Activated naive CD4-positive, alpha-beta T cell treated with anti-CD3 and anti-CD28 coated beads, Interleukin-2, amount 10 ng/mL, durations not matched to agents 7 days and 5 days (primary cell): Measurements from ENCODE around the gene CFAP77.

ENCODE experiments used
- CTCF ChIA-PET: fragments of 350-600 bp; sonication (Branson Sonifier 250); formaldehyde crosslinking; loops from one replicate; lab custom pipeline; 2021; ENCODE audit warnings: antibody characterized with exemption; lab: Charles Lee
- DNase-seq: peaks from one replicate; pipeline ENCODE4 v3.0.0-alpha.2; 2020
- H3K27ac Mint-ChIP-seq: one replicate; pipeline ENCODE4 v1.8.0; 2021; ENCODE audit warnings: mild to moderate bottlenecking, moderate library complexity, mixed read lengths
- H3K27me3 Mint-ChIP-seq: one replicate; pipeline ENCODE4 v1.8.0; 2021; ENCODE audit warnings: mild to moderate bottlenecking, mixed read lengths
- H3K36me3 Mint-ChIP-seq: one replicate; pipeline ENCODE4 v1.8.0; 2021; ENCODE audit warnings: mixed read lengths
- H3K4me1 Mint-ChIP-seq: one replicate; pipeline ENCODE4 v1.8.0; 2021; ENCODE audit warnings: mixed read lengths
- H3K4me3 Mint-ChIP-seq: one replicate; pipeline ENCODE4 v1.8.0; 2021; ENCODE audit warnings: mild to moderate bottlenecking, moderate library complexity, mixed read lengths
- H3K9me3 Mint-ChIP-seq: one replicate; pipeline ENCODE4 v1.8.0; 2021; ENCODE audit warnings: mixed read lengths

Gene CFAP77

DNA sequence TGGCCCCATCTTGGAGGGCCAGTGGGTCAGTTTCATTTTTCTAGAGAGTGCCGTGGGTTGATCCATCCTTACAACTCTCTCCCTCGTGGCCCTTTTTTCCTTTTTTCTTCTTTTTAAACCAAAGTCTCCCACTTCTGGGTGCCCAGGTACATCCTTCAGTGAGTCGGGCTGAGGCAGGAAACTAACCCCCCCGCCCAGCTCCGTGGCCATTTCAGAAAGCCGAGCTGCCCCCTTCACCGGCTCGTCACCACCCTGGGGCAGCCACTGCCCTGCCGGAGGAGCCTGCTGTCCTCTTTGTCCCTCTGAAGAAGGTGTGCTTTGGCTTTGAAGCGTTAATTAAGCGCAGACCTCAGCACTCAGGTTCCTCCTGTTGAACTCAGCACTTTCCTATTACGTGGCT lies 5.2 kb downstream of the CFAP77 start:
- DNase-seq, result no peak
- Mint-ChIP-seq H3K27ac (no peak overlapping the region), H3K4me1 (peaks cover 15% of the 10 kb centered on the region), H3K36me3 (no peaks in the 10 kb centered on the region), H3K4me3 (no peak overlapping the region), H3K9me3 (no peaks in the 10 kb centered on the region), H3K27me3 (peaks cover 90% of the 10 kb centered on the region)
- CTCF ChIA-PET, result interaction anchor here (1.8 to 4.1 kb wide), 2 partner anchors 159 to 164 kb away, joined by 6 to 57 read pairs; no protein-coding TSS in a partner anchor

GRCh38 chr9:132418726-132419363 lies 8.8 kb downstream of the CFAP77 start:
- H3K27me3 Mint-ChIP-seq, result peaks cover 73% of the 10 kb centered on the region
- no peaks in the 10 kb centered on the region for H3K36me3 Mint-ChIP-seq
- no peaks in the 10 kb centered on the region for H3K4me1 Mint-ChIP-seq
- no peaks in the 10 kb centered on the region for H3K9me3 Mint-ChIP-seq
- no peak for DNase-seq
- no peak overlapping the region for H3K27ac Mint-ChIP-seq
- CTCF ChIA-PET, result interaction anchor here (0.6 kb wide), 1 partner anchor 142 kb away, joined by 3 read pairs; no protein-coding TSS in a partner anchor
- H3K4me3 Mint-ChIP-seq, result no peak overlapping the region

DNA sequence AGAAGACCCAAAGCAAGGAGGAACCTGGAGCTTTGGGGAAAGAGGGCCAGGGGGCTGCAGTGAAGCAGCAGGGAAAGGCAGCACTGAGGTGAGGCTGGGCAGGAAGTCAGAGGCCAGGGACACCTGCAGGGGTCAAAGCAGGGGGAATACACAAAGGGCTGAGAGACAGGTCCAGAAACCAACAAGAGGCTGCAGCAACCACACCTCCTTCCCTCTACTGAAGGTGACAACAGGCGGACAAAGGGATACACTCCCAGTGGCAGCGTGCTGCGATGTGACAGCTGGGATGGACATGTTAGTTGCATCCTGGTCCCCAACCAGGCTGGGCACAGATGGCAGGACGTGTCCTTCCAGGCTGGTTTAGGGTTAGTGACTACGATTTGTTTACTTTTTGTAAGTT lies 12.6 kb downstream of the CFAP77 start:
- peaks cover 66% of the 10 kb centered on the region for H3K27me3 Mint-ChIP-seq
- CTCF ChIA-PET, result interaction anchor here (1.7 kb wide), 1 partner anchor 10 kb away, joined by 4 read pairs; no protein-coding TSS in a partner anchor
- H3K4me1 Mint-ChIP-seq, result no peaks in the 10 kb centered on the region
- H3K27ac Mint-ChIP-seq, result no peak overlapping the region
- DNase-seq, result no peak
- H3K4me3 Mint-ChIP-seq, result no peak overlapping the region
- no peaks in the 10 kb centered on the region for H3K9me3 Mint-ChIP-seq
- no peaks in the 10 kb centered on the region for H3K36me3 Mint-ChIP-seq

- Mint-ChIP-seq H3K27ac (no peak overlapping the region), H3K4me3 (no peak overlapping the region), H3K36me3 (no peaks in the 10 kb centered on the region), H3K4me1 (no peaks in the 10 kb centered on the region), H3K27me3 (peaks cover 69% of the 10 kb centered on the region), H3K9me3 (no peaks in the 10 kb centered on the region)
- no peak for DNase-seq
- CTCF ChIA-PET, result no interaction called here
Observed at GRCh38 chr9:132423503-132423902, 13.5 kb downstream of the CFAP77 start.

- Mint-ChIP-seq H3K9me3 (no peaks in the 10 kb centered on the region), H3K36me3 (no peaks in the 10 kb centered on the region), H3K4me3 (no peak overlapping the region), H3K4me1 (no peaks in the 10 kb centered on the region), H3K27ac (no peak overlapping the region), H3K27me3 (peaks cover 72% of the 10 kb centered on the region)
- CTCF ChIA-PET, result no interaction called here
- DNase-seq, result no peak
Observed at GRCh38 chr9:132424857-132425674, 15.1 kb downstream of the CFAP77 start.

DNA sequence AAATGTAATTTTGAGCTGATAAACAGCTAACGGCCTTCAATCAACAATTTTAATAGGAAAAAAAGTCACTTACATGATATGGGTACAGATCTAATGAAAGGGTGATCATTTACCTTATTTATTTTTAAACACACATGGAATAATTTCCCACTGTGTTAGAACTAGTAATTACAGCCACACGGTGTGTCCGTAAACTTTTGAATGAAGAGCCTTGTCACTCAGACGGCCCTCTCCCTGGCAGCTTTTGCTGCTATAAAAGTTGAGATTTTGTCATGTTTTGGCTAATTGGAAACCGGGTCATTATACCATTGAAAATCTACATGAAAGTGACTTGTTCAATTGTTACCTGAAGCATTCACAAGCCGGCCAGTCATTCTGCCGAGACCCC lies 15.7 kb downstream of the CFAP77 start:
- no peak overlapping the region for H3K4me3 Mint-ChIP-seq
- no peaks in the 10 kb centered on the region for H3K9me3 Mint-ChIP-seq
- no peak overlapping the region for H3K27ac Mint-ChIP-seq
- CTCF ChIA-PET, result no interaction called here
- H3K4me1 Mint-ChIP-seq, result no peaks in the 10 kb centered on the region
- peaks cover 77% of the 10 kb centered on the region for H3K27me3 Mint-ChIP-seq
- H3K36me3 Mint-ChIP-seq, result no peaks in the 10 kb centered on the region
- no peak for DNase-seq

- H3K9me3 Mint-ChIP-seq, result no peaks in the 10 kb centered on the region
- H3K4me3 Mint-ChIP-seq, result no peak overlapping the region
- H3K36me3 Mint-ChIP-seq, result no peaks in the 10 kb centered on the region
- H3K27ac Mint-ChIP-seq, result no peak overlapping the region
- no peaks in the 10 kb centered on the region for H3K4me1 Mint-ChIP-seq
- peaks cover 82% of the 10 kb centered on the region for H3K27me3 Mint-ChIP-seq
- CTCF ChIA-PET, result no interaction called here
- DNase-seq, result no peak
Observed at GRCh38 chr9:132426639-132427414, 16.8 kb downstream of the CFAP77 start.

- Mint-ChIP-seq H3K36me3 (no peaks in the 10 kb centered on the region), H3K27ac (no peak overlapping the region), H3K4me3 (no peak overlapping the region), H3K27me3 (peaks cover 70% of the 10 kb centered on the region), H3K9me3 (no peaks in the 10 kb centered on the region), H3K4me1 (no peaks in the 10 kb centered on the region)
- CTCF ChIA-PET, result no interaction called here
- DNase-seq, result no peak
Observed at GRCh38 chr9:132430998-132431397, 21.0 kb downstream of the CFAP77 start.

GRCh38 chr9:132434881-132435280 lies 24.9 kb downstream of the CFAP77 start:
- Mint-ChIP-seq H3K27me3 (peaks cover 53% of the 10 kb centered on the region), H3K36me3 (no peaks in the 10 kb centered on the region), H3K4me1 (no peaks in the 10 kb centered on the region), H3K9me3 (no peaks in the 10 kb centered on the region), H3K4me3 (no peak overlapping the region), H3K27ac (no peak overlapping the region)
- CTCF ChIA-PET, result no interaction called here
- DNase-seq, result no peak

DNA sequence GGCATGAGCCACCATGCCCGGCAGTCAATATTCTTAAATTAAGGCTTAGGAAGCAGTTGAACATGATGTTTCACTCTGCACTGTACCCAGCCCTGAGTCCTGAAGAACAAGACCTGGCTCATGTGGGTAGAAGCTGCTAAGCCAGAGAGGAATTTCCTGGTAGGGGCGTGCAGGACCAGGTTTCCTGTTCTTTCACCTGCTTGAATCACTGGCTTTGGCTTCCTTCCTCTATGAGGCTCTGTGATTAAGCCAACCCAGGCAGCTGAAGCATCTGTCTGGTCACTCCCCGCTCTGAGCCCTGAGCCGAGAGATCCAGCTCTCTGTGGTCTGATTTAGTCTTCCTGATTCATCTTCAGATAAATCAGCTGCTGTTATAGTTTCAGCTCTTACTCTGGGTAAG lies 29.1 kb downstream of the CFAP77 start:
- no peaks in the 10 kb centered on the region for H3K9me3 Mint-ChIP-seq
- no peaks in the 10 kb centered on the region for H3K4me1 Mint-ChIP-seq
- no peak overlapping the region for H3K27ac Mint-ChIP-seq
- no peak overlapping the region for H3K4me3 Mint-ChIP-seq
- DNase-seq, result no peak
- H3K36me3 Mint-ChIP-seq, result no peaks in the 10 kb centered on the region
- H3K27me3 Mint-ChIP-seq, result peaks cover 46% of the 10 kb centered on the region
- CTCF ChIA-PET, result no interaction called here

DNA sequence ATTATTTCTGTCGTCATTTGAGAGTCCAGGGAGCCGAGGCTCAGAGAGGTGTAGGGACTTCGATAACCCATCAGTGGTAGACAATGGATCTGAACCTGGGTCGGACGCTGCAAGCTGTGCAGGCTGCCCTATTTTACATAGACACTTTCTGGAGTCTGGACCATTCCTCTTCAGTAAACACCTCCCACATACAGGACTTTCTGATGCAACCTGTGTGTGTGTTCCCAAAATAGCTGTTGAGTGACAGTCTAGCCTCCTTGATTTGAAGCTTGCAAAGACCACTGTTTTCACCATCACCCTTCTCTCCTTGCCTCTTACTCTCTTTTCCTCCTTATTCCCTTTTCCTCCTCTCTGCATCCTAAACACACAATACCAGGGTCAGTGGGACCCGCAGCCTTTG lies 30.7 kb downstream of the CFAP77 start:
- Mint-ChIP-seq H3K9me3 (no peaks in the 10 kb centered on the region), H3K36me3 (no peaks in the 10 kb centered on the region), H3K27ac (no peak overlapping the region), H3K27me3 (peaks cover 41% of the 10 kb centered on the region), H3K4me3 (no peak overlapping the region), H3K4me1 (no peaks in the 10 kb centered on the region)
- CTCF ChIA-PET, result no interaction called here
- no peak for DNase-seq

- no peak for DNase-seq
- Mint-ChIP-seq H3K4me3 (no peak overlapping the region), H3K27me3 (peaks cover 42% of the 10 kb centered on the region), H3K4me1 (no peaks in the 10 kb centered on the region), H3K27ac (no peak overlapping the region), H3K9me3 (no peaks in the 10 kb centered on the region), H3K36me3 (no peaks in the 10 kb centered on the region)
- CTCF ChIA-PET, result no interaction called here
Observed at GRCh38 chr9:132441404-132441803, 31.4 kb downstream of the CFAP77 start.

DNA sequence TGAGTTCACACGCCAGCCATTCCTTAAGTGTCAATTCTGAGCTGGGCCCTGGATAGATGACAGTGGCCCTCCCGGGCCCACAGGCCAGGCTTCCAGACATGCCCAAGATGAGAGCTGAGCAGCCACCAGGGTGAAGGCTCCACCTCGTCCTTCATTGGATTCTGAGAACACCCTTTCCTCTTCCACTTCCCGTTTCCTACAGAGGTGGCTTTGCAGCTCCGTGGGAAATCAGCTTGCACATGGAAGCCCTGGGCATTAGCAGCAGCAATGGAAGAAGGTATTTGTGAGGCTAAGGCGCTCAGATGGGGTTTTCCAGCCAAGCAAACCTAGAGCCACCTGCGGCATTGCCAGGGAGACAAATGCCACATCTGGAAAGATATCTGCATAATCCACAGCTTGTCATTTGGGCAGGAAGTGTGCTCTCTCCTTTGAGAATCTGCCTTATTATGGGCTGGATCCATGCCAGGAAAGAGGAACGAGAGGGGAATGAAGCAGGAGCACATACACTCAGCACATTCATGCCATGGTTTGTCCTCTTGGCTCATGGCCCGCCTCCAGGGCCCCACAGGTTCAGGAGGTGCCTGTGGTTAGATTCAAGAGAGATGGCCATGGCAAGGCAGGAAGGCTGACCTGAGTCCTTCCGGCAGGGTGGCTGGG lies 34.1 kb downstream of the CFAP77 start:
- DNase-seq, result no peak
- H3K36me3 Mint-ChIP-seq, result no peaks in the 10 kb centered on the region
- H3K27ac Mint-ChIP-seq, result no peak overlapping the region
- H3K27me3 Mint-ChIP-seq, result peaks cover 50% of the 10 kb centered on the region
- no peaks in the 10 kb centered on the region for H3K9me3 Mint-ChIP-seq
- no peaks in the 10 kb centered on the region for H3K4me1 Mint-ChIP-seq
- H3K4me3 Mint-ChIP-seq, result no peak overlapping the region
- CTCF ChIA-PET, result no interaction called here

DNA sequence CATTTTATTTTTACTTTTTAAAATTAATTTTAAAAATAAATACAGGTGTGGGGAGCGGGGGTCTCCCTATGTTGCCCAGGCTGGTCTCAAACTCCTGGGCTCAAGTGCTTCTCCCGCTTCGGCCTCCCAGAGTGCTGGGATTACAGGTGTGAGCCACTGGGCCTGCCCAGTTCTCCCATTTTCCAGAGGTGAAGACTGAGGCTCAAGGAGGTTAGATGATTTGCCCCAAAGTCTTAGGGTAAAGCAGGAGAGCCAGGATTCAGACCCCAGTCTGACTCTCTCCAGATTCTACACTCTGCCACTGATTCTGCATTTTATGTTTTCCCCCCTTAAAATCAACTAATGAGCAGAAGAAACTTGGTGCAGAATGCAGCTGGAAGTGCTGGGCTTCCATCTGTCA lies 36.9 kb downstream of the CFAP77 start:
- Mint-ChIP-seq H3K27me3 (peaks cover 52% of the 10 kb centered on the region), H3K36me3 (no peaks in the 10 kb centered on the region)
- no peak for DNase-seq

More for the DNA sequence above, 36.9 kb downstream of the CFAP77 start:
- Mint-ChIP-seq H3K4me1 (no peaks in the 10 kb centered on the region), H3K9me3 (no peaks in the 10 kb centered on the region), H3K27ac (no peak overlapping the region), H3K4me3 (no peak overlapping the region)
- CTCF ChIA-PET, result interaction anchor here (1.1 kb wide), 1 partner anchor 35 kb away, joined by 3 read pairs; no protein-coding TSS in a partner anchor
